Measurements from ENCODE around the gene INSIG2.
"Not testable (repeated sequence)": the region's sequence is repeated elsewhere in the genome, so short reads cannot be mapped to it uniquely, and the experiment has no call there.

INSIG2 gene

DNA sequence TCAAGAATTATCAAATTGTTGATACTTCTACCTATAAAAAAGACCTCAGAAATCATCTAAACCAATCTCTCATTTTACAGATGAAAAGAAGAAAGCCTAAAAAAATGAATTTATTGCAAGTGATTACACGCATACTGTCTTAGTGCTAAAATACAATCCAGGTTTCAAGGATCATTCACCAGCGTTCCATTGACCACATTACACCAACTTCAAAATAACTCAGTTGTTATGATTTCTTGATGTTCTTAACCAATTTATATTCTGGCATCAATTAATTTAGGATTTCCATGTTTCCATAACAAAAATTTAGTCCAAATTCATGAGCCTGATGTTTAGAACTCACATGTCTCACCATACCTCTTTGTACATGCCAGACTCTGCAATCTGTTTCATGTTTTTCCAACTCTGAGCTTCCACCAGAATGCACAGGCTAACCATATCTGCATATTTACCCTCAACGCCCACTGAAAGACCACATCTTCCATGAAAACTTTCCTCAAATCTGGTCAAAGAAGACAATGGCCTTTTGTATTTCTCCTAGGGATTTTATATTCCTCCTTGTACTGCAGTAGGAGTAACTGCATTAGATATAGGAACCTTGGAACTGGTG lies 2.1 kb upstream of the INSIG2 start:
- no peak for TF ChIP-seq CTCF (IDR thresholded peaks at IDR 0.05; ENCODE audit: extremely low read depth, insufficient read depth, missing control alignments)
- no peak for DNase-seq (ENCODE audit: low spot score)
- in situ Hi-C loops (cut with MboI; ENCODE audit: low pct_unique_long_range_greater_than_20kb, low sequenced_read_pairs, unreplicated experiment) = no loop called here

DNA sequence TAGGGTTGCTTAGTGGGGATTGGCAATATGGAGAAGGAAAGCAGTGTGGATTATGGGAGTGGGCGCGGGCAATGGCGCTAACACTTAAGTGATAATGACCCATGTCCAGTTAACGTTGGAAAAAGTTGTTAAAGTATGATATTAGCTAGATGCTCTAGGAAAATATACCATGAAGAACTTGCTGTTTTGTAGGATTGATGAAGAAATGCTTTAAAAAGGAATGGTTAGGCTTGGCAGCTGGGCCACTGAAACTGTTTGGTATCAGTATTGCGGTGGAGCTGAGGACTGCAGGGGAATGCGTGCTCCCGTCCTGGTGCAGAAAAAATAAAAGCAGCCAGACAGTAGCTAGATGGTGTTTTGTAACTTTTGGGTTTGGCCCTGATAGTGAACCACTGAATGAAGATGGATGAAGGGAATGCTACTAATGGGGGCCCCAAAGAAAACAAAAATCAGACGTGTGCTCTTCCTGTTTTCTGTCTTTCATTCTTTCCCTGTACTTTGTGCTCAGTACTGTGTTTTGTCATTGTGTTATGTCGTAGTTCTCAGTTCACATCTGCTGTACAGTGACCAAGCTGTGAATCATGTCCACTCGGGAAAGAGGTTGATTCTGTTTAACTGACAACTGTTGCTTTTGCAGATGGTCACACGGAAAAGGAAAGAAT lies 999 bp downstream of the INSIG2 start:
- DNase-seq (ENCODE audit: low spot score) = peak; percentile 10
- in situ Hi-C loops (cut with MboI; ENCODE audit: low pct_unique_long_range_greater_than_20kb, low sequenced_read_pairs, unreplicated experiment) = no loop called here
- no peak for TF ChIP-seq CTCF (IDR thresholded peaks at IDR 0.05; ENCODE audit: extremely low read depth, insufficient read depth, missing control alignments)

DNA sequence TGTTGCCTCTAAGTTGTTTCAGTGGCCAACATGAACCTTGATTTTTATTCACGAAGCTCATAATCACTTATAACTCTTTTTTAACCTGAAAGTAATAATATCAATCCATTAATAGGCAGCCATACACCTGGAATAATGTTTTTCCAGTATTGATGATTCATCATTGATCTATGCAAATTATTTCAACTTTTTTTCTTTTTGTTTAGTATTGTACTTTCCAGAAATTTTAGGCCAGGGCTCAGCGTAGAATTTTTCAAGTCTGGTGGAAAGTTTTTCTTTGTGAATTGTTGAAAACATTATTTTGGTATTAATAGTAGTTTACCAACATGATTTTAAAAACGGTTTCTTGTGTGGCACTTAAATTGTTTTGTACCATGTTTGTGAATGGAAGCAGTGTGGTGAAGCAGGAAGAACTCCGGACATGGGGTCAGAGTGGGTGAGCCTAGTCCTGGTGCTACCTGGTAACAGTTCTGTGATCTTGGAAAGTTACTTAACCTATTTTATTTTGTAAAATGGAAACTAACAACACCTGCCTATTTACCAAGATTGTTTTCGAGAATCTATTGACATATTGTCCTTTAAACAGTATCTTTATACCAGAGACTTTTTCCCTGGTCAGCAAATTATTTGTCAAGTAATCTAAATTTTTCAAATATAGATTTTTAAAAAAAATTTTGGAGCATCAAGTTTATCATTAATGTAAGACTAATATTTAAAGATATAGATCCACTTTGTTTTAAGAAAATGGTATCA lies 2.3 kb downstream of the INSIG2 start:
- in situ Hi-C loops (cut with MboI; ENCODE audit: low pct_unique_long_range_greater_than_20kb, low sequenced_read_pairs, unreplicated experiment) = no loop called here
- TF ChIP-seq CTCF (IDR thresholded peaks at IDR 0.05; ENCODE audit: extremely low read depth, insufficient read depth, missing control alignments) = no peak

DNA sequence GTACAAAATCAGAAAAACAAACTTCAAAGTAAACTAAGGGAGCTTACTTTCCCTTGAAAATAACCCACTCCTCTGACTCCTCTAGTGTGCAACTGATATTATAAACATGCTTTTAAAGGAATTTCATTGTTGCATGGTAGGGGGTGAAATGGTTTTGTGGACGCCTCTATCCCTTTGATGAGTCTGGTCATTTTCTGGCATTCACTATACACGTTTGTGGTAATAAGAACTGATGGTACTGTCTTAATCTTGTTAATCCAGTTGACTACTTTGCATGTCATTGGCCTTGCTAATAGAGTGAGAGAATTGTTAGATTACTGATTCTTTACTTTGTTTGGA lies 2.8 kb downstream of the INSIG2 start:
- DNase-seq (ENCODE audit: low spot score) = no peak
- no peak for TF ChIP-seq CTCF (IDR thresholded peaks at IDR 0.05; ENCODE audit: extremely low read depth, insufficient read depth, missing control alignments)
- in situ Hi-C loops (cut with MboI; ENCODE audit: low pct_unique_long_range_greater_than_20kb, low sequenced_read_pairs, unreplicated experiment) = no loop called here

More for the DNA sequence above, 2.3 kb downstream of the INSIG2 start:
- no peak for DNase-seq (ENCODE audit: low spot score)

DNA sequence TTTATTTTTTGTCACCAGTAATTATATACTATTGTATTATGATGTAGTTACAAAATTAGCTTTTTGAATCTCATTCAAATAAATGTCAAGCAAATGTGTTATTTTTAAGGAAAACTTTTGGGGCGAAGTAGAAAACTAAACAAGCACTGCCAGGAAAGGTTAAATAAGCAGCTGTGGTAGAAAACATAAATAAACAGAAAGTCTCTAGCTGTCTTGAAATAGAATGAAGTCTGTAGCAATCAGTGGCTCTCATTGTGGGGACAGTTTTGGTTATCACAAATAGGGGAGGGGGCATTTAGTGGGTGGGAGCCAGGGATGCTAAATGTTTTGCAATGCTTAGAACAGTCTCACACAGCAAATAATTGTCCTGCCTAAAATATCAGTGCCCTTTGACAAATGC lies 3.4 kb downstream of the INSIG2 start:
- no peak for DNase-seq (ENCODE audit: low spot score)
- in situ Hi-C loops (cut with MboI; ENCODE audit: low pct_unique_long_range_greater_than_20kb, low sequenced_read_pairs, unreplicated experiment) = no loop called here
- no peak for TF ChIP-seq CTCF (IDR thresholded peaks at IDR 0.05; ENCODE audit: extremely low read depth, insufficient read depth, missing control alignments)

DNA sequence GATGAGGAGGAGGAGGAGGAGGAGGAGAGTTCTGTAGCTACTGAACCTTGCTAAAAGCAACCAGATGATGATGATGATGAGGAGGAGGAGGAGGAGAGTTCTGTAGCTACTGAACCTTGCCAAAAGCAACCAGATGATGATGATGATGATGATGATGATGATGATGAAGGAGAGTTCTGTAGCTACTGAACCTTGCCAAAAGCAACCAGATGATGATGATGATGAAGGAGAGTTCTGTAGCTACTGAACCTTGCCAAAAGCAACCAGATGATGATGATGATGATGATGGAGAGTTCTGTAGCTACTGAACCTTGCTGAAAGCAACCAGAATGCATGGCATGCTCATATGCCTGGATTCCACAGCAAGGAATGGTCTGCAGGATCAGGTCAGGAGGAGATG lies 5.8 kb downstream of the INSIG2 start:
- DNase-seq (ENCODE audit: low spot score); in situ Hi-C loops (cut with MboI; ENCODE audit: low pct_unique_long_range_greater_than_20kb, low sequenced_read_pairs, unreplicated experiment): not testable (repeated sequence)

GRCh38 chr2:118094503-118094902 lies 6.2 kb downstream of the INSIG2 start:
- no peak for DNase-seq (ENCODE audit: low spot score)

More at GRCh38 chr2:118094503-118094902, 6.2 kb downstream of the INSIG2 start:
- in situ Hi-C loops (cut with MboI; ENCODE audit: low pct_unique_long_range_greater_than_20kb, low sequenced_read_pairs, unreplicated experiment) = no loop called here
- TF ChIP-seq CTCF (IDR thresholded peaks at IDR 0.05; ENCODE audit: extremely low read depth, insufficient read depth, missing control alignments) = no peak

All from GM13977 (cell line).